Embryonic facial prominence (tissue), 1 donor: Measurements from ENCODE around the gene AGTRAP.

Source experiments
- DNase-seq: peaks from one replicate; pipeline ENCODE4 v3.0.0-alpha.2; 2016; ENCODE audit errors: extremely low spot score

Gene AGTRAP, protein sequence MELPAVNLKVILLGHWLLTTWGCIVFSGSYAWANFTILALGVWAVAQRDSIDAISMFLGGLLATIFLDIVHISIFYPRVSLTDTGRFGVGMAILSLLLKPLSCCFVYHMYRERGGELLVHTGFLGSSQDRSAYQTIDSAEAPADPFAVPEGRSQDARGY

GRCh38 chr1:11735854-11736745 is at the start of gene AGTRAP:
Gene AGTRAP (plus strand): TSS chr1:11736136. CDS start chr1:11736209, 73 bp downstream.
- peak; percentile 85 for DNase-seq

DNA sequence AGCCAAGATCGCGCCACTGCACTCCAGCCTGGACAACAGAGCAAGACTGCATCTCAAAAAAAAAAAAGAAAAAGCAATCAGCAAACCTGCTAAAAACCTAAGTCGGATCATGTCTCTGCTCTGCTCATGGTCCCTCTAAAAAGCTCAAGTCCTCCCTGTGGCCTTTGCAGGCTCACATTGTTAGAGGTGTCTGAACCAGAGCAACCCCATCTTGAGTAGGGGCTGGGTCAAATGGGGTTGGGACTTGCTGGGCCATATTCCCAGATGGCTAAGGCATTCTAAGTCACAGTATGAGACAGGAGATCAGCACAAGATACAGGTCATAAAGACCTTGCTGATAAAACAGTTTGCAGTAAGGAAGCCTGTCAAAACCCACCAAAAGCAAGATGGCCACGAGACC is 47.4 kb upstream of the AGTRAP start:
- no peak for DNase-seq

- DNase-seq = no peak
These were observed 45.3 kb upstream of the AGTRAP start for GRCh38 chr1:11690397-11691301.

DNA sequence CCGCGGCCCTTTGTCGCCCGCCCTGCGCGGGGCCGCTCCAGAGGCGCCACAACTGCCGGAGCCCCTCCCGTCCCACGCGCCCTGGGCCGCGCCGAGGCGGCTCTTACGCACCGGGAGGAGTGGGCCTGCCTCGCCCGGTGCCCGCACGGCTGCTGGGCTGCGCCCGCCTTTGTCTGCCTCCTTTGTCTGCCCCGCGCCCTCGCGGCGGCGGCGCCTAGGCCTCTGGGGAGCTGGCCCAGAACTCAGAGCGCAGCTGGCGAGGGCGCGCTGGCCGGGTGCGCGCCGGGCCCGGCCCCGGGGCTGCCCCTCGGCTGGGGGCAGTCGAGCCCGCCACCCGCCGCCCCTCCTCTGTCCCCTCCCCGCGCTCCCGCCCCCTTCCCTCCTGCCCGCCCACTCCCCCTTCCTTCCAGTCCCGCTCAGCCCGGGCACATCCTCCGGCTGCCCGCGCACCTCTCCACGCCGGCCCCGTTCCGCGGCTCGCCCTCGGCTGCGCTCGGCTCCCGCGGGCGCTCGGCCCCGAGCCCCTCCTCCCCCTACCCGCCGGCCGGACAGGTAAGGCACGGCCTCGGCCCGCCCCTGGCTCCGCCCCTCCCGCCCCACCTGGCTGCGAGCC is 44.5 kb upstream of the AGTRAP start, which contains the start of gene DRAXIN:
TSS of gene DRAXIN (plus strand) at position 409 of the 613 bp plus-strand sequence. CDS start 14,549 bp downstream, outside the sequence.
- no peak for DNase-seq

DNA sequence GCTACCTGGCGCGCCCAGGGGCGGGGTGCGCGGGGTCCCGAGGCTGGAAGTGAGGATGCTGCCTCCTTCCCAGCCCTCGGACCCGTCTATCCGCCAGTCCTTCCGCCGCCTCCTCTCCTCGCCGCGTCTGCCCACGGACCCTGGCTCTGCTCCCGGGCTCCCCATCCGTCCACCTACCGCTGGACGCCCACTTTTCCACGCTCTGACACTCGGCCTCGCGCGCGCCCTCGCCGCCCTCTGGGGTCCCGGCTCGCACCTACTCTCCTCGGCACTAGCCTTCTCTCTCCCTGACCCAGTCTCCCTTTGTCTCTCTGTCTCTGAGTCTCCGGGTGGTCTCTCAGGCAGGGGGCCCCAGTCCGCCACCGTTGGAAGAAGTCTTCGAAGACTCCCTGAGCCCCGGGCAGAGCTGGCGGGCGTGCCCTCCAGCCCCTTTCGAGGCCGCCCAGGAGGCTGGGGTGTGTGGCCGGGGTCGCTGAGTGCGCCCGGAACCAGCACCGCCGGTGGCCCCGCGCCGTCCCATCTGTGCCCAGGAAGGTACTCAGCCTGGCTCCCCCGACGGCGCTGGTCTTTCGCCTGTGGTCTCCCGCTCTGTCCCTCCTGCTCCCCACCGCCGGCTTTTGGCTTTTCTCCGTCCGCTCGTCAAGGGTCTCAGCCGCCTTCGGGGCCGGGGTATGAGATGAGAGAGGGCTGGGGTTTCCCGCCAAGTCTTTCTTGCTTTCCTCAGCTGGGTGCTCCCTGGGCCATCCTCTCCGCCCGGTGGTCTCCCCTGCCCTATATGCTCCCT is 43.8 kb upstream of the AGTRAP start:
- no peak for DNase-seq

DNA sequence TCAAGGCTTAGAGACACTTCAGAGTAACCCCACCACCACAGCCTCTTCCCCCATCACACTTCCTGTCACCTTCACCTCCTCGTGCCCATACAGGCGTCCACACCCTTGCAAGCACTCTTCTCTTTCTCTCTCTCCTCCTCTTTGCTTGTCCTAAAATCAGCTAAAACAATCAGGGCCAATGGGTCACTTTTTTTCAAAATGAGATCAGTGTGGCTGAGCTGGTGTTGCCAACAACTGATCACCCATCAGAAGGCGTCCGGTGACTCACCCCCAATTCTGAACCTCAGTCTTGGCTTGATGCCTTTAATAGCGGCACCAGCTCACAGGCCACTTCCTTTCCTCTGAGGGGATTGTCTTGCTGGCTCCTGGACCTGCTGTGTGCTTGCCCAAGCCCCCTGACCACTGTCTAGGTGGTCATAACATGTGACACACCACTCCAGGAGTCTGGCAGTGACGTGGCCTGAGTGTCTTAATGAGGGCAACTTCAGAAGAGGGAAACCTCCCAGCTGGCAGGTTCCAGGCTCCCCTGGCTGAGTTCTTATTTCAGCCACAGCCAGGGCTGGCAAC is 42.8 kb upstream of the AGTRAP start:
- no peak for DNase-seq

DNA sequence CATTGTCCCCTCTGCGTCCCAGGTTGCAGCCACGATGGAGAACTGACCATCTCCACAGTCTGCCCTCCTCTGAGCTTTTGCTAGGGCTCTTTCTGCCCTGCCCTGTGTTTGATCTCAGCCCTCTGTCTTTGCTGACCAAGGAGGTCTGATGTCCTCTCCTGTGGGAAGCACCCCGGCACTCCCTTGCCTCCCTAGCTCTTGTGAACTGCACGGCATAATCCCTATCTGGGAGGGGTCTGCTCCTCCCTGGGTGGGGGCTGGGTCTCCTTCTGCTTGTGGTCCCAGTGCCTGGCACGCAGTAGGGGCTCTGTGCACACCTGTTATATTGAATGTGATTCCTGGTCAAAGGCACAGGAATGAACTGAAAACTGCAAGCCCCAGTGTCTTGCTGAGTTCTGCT is 42.0 kb upstream of the AGTRAP start:
- DNase-seq = no peak

DNA sequence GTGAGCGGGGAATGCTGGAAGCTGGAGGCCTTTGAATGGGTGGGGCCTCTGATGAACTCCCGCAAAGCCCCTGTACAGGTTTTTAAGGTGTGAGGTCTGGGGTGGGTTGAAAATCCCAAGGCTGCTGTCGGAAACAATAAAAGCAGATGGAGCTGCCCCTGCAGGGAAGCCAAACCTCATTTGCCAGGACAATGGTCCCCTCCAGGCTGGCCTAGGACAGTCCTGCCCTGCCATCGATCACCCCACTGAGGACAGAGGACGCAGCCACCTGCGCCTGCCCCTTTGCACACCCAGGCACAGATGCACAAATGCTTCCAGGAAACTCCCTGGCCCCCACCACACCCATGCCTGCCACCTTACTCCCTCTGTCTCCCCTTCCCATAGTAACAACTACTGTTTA is 40.1 kb upstream of the AGTRAP start:
- DNase-seq = no peak

DNA sequence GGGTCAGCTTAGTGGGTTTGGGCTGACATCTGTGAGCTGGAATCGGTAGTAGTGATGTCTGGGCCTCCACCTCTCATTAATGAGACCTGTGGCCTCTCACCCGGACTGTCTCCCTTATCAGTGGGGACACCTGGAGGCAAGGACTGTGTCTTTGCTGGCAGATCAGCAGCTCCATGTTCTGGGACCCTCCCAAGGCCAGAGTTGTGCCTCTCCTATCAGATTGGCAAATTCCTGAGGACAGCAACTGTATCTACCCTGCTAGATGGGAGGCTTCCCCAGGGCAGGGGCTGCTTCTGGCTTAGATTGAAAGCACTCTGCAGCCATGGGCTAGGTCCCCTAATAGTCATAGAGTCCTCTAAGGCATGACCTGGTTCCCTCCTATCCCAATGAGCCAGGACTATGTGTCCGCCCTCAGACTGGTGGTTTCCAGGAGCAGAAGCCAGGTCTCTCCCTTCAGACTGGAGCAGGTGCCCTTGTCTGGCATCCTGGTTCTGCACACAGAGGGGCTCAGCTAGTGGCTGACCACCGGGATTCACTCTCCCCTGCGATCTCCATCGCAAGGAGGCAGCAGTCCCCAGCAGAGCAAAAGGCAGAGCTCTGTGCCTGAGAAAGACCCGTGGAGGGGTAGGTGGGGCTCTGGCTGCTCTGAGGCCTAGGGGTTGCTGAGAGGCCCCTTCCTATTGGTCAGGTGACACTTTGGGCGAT is 38.6 kb upstream of the AGTRAP start:
- no peak for DNase-seq

DNA sequence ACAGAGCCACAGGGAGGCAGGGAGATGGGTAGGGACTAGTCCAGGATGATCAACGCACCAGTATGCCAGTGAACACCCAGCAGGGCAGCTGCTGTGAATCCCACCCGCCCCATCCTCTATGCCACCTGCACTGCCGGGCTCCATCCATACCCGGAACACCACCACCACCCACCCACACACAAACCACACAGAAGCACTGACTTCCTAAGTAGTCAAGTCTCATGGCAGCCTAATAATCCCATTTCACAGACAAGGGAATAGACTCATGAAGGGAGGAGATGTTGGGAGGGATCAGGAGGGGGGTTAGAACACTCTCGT is 38.1 kb upstream of the AGTRAP start:
- DNase-seq = no peak

DNA sequence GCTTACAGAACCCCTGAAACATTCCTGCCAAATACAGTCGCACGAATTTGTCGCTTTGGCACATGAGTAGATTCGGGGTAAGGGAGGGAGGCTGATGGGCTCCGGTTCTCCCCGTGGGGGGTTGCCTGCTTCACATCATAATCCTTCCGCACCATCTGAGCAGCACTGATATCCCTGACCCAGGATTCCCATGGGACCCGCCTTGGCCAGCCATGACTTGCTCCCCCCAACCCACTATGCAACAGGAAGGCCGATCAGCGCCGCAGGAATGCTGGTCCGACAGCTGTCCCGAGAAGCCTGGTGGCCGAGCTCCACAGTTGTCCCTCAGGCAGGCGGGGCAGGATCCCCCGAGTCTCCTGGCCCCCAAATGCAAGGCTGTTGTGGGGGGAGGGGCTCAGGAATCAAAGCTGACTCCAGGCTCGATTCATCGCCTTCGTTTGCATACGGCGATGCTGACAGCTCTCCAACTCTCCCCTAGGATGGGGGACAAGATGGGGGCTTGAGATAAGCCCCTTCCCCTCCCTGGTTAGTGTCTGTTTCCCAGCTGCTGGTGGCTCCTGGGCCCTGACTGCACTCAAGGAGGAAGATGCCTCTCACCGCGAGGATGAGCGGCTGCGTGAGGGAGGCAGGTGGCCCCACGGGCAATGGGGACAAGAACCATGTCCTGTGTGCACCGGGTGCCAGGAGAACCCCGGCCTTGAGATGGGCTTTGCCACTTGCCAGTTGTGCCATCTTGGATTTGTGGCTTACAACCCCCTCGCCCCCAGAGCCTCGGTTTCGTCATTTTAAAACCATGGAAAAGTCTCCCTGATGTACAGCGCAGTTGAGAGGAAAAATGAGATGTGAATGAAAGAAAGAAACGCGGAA is 35.1 kb upstream of the AGTRAP start:
- DNase-seq = no peak

- no peak for DNase-seq
These were observed 34.4 kb upstream of the AGTRAP start for GRCh38 chr1:11701551-11701961.

DNA sequence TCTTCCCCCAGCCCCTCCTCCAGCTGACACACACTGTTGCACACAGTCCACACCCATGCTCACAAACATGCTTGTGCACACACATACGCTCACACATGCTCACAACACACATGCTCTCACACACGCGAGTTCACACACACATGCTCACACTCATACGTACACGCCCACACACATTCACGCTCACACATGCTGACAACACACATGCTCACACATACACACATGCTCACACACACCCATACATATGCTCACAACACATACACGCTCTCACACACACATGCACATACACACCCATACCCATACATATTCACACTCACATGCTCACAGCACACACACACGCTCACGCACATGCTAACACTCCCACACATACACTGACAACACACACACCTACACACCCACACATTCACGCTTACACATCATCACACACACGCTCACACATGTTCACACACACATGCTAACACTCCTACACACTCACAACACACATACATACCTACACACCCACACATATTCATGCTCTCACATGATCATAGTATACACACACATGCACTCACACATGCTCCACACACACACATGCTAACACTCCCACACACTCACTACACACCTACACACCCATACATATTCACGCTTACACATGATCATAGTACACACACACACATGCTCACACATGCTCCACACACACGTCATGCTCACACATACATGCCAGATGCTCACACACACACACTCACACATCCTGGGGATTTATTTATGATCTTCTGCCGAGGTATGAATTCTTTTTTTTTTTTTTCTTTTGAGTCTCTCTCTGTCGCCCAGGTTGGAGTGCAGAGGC is 33.7 kb upstream of the AGTRAP start:
- DNase-seq = no peak

DNA sequence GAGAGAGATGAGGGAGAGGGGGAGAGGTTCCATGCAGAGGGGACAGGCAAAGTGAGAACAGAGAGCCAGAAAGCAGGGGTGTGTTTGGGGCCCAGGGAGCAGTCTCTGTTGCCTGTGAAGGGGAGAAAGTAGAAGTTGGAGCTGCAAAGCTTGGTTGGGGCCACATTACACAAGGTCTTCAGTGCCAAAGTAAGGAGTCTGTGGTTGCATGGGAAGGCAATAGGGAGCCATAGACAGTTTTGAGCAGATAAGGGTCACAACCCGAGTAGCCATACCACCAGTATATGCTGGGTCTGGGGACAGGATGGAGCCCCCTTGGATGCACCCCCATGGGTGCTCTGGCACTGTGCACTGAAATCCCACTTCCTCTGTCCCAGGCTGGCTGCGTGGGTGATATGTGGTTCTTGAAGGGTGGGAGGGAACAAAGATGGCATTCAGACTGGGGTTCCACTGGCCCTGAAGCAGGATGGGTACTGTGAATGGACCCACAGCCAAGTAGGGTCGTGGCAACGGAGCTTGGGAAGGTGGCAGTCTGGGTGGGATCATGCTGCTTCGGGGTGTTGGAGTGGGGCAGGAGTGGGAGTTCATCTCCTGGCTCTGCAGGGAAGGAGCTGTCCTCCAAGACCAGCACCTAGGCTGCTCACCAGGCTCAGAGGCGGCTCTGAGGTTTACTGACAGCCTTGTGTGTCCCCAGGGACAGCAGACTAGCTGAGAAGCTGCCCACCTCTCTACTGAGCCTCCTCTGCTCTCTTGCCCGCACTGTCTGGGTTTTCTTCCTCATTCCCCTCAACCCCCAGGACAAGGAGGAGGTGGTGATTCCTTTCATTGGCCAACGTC is 32.4 kb upstream of the AGTRAP start:
- DNase-seq = no peak

GRCh38 chr1:11704194-11704529 is 31.8 kb upstream of the AGTRAP start:
- no peak for DNase-seq

DNA sequence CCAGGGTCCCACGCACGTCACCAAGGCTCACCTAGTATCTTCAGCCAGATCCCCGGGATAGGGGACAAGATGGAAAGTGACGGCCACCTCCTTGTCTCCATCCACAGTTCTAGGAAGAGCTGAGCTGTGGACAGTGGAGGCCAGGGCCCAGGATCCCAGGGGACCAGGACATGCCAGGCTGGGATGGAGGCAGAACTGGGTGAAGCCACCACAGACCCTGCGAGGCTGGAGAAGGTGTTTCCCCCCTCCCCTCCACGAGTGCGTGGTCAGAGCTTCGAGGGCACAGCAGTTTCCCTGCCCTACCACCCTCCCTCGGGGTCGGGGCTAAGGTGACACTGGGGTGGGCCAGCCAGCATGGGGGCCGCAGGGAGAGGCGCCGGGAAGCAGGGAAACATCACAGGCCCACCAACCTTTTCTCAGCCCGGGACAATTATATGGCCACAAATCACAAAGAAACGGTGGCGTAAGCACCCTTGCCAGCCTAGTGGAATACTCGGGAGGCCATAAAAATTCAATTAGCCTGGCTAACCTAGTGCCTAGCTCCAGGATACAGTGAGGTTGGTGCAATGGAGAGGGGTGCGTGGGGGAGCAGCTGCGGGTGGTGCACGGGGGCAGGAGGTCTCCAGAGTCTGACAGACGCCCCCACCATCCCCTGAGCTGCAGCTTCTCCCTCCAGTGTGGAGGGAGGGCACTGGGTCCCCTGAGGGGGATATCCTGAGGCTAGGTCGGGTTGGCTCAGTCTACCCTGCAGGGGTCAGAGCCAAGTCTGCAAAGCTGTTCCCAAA is 31.1 kb upstream of the AGTRAP start:
- DNase-seq = no peak

DNA sequence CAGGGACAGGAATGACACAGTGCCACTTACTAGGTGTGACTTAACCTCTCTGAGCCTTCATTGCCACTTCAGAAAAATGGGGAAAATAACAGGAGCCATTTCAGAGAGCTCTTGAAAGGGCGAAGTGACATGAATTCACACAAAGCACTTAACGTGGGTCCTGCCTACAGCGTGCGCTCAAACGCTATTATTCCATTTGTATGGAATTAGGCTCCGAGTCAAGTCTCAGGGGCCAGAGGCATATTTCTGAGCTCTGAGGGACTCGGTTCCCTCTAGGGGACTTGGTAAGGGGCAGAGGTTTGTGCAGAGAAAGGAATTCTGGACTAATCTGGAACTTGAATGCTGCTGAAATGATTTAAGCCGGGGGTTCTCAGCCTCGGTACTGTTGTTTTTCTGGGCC is 30.3 kb upstream of the AGTRAP start:
- DNase-seq = no peak
